Nephron (organoid): ENCODE measurements around the gene ILF2.

Experiments used
- H3K27ac Mint-ChIP-seq, 3 experiments: 2 replicates each; pipeline ENCODE4 v1.8.0; 2020; ENCODE audit warnings: mixed read lengths in 3 of 3, mild to moderate bottlenecking in 2 of 3, moderate library complexity in 1 of 3
- H3K27me3 Mint-ChIP-seq: 2 replicates; pipeline ENCODE4 v1.8.0; 2021; ENCODE audit warnings: low read depth, mild to moderate bottlenecking, moderate library complexity, mixed read lengths
- H3K36me3 Mint-ChIP-seq: 2 replicates; pipeline ENCODE4 v1.8.0; 2020; ENCODE audit warnings: low read depth, mixed read lengths
- H3K4me1 Mint-ChIP-seq: 2 replicates; pipeline ENCODE4 v1.8.0; 2020; ENCODE audit warnings: mixed read lengths
- H3K4me3 Mint-ChIP-seq, 3 experiments: 2 replicates each; pipeline ENCODE4 v1.8.0; 2020; ENCODE audit warnings: mild to moderate bottlenecking in 3 of 3, mixed read lengths in 3 of 3, moderate library complexity in 2 of 3
- H3K9me3 Mint-ChIP-seq: 2 replicates; pipeline ENCODE4 v1.8.0; 2020; ENCODE audit warnings: mixed read lengths
- TF ChIP-seq, protein P1 (sequence below), 3 experiments: fragments of 200-600 bp; sonication (generic); IDR thresholded peaks; one replicate each; pipeline ENCODE4 v1.5.0; 2021; ENCODE audit warnings: antibody characterized with exemption in 3 of 3; ENCODE audit not compliant: unreplicated experiment in 3 of 3

Gene ILF2

DNA sequence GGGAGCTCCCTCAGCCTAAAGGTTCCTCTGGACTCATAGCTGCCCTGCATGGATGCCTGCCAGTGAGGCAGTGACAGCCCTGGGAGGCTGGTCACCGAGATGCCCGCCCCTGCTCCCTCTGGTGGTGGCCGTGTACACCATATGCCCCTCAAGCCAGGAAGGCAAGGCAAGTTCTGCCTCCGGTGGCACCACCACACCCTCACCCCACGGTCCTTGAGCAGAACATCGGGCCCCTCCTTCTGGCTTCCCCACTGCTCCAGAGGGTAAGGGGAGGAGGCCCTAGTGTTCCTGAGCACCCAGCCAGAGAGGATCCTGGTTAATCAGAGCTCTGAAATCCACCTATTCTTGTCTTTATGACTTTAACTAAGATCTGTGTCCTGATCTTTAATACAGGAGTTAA is 53.1 kb downstream of the ILF2 start:
- H3K4me1 Mint-ChIP-seq = peaks cover 27% of the 10 kb centered on the region
- no peaks in the 10 kb centered on the region for H3K27me3 Mint-ChIP-seq
- H3K9me3 Mint-ChIP-seq = no peaks in the 10 kb centered on the region
- peak overlapping the region in 2 of 3 experiments; percentile 66 to 74 for H3K27ac Mint-ChIP-seq
- TF ChIP-seq, protein P1, sequence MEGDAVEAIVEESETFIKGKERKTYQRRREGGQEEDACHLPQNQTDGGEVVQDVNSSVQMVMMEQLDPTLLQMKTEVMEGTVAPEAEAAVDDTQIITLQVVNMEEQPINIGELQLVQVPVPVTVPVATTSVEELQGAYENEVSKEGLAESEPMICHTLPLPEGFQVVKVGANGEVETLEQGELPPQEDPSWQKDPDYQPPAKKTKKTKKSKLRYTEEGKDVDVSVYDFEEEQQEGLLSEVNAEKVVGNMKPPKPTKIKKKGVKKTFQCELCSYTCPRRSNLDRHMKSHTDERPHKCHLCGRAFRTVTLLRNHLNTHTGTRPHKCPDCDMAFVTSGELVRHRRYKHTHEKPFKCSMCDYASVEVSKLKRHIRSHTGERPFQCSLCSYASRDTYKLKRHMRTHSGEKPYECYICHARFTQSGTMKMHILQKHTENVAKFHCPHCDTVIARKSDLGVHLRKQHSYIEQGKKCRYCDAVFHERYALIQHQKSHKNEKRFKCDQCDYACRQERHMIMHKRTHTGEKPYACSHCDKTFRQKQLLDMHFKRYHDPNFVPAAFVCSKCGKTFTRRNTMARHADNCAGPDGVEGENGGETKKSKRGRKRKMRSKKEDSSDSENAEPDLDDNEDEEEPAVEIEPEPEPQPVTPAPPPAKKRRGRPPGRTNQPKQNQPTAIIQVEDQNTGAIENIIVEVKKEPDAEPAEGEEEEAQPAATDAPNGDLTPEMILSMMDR (IDR thresholded peaks at IDR 0.05; ENCODE audit: unreplicated experiment in 3 of 3) = peak; percentile 28 to 48 (median 35)
- peaks cover 27% of the 10 kb centered on the region for H3K36me3 Mint-ChIP-seq
- no peak overlapping the region for H3K4me3 Mint-ChIP-seq

- Mint-ChIP-seq H3K4me1 (peaks cover 34% of the 10 kb centered on the region), H3K36me3 (peaks cover 21% of the 10 kb centered on the region), H3K9me3 (no peaks in the 10 kb centered on the region), H3K27me3 (no peaks in the 10 kb centered on the region), H3K4me3 (no peak overlapping the region), H3K27ac (peak overlapping the region; percentile 66 to 88 (median 74))
- TF ChIP-seq, protein P1 (IDR thresholded peaks at IDR 0.05; ENCODE audit: unreplicated experiment in 3 of 3) = no peak
These were observed 53.9 kb downstream of the ILF2 start for GRCh38 chr1:153616917-153617311.

GRCh38 chr1:153616144-153616916 is 54.5 kb downstream of the ILF2 start, which contains the start of gene S100A14:
S100A14 (minus strand) TSS chr1:153616325; CDS start chr1:153615858, 467 bp downstream.
- peaks cover 40% of the 10 kb centered on the region for H3K4me1 Mint-ChIP-seq
- no peaks in the 10 kb centered on the region for H3K27me3 Mint-ChIP-seq
- H3K27ac Mint-ChIP-seq = peak within 1 kb of the TSS; percentile 66 to 88 (median 74)
- peaks cover 21% of the 10 kb centered on the region for H3K36me3 Mint-ChIP-seq
- TF ChIP-seq, protein P1 (IDR thresholded peaks at IDR 0.05; ENCODE audit: unreplicated experiment in 3 of 3) = no peak
- H3K4me3 Mint-ChIP-seq = peak within 1 kb of the TSS in 2 of 3 experiments; percentile 38 to 44
- no peaks in the 10 kb centered on the region for H3K9me3 Mint-ChIP-seq

- H3K36me3 Mint-ChIP-seq = peaks cover 17% of the 10 kb centered on the region
- TF ChIP-seq, protein P1 (IDR thresholded peaks at IDR 0.05; ENCODE audit: unreplicated experiment in 3 of 3) = no peak
- H3K9me3 Mint-ChIP-seq = no peaks in the 10 kb centered on the region
- H3K4me1 Mint-ChIP-seq = peaks cover 42% of the 10 kb centered on the region
- H3K27me3 Mint-ChIP-seq = no peaks in the 10 kb centered on the region
- H3K4me3 Mint-ChIP-seq = no peak overlapping the region
- H3K27ac Mint-ChIP-seq = peak overlapping the region in 2 of 3 experiments; percentile 66 to 88
These were observed 55.4 kb downstream of the ILF2 start for GRCh38 chr1:153615406-153615805.

DNA sequence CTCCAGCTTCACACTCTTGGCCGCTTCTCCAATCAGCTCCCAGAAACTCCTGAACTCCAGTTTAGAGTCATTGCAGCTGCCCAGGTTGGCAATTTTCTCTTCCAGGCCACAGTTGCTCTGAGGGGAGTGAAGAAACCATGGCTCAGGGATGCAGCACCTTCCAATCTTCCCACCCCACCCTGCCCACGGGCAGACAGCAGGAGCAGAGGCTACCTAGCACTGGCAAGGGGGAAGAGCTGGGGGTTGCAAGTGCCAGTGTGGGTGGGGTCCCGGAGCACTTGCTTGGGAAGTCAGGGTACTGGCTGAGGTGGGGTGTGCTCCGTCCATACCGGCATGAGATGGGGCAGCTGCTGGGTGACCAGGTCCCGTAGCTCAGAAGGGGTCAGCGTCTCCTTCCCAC is 55.9 kb downstream of the ILF2 start:
- Mint-ChIP-seq H3K36me3 (peaks cover 12% of the 10 kb centered on the region), H3K9me3 (no peaks in the 10 kb centered on the region), H3K4me3 (peak overlapping the region in 2 of 3 experiments; percentile 23 to 61), H3K27me3 (no peaks in the 10 kb centered on the region), H3K27ac (peak overlapping the region; percentile 62 to 90 (median 90)), H3K4me1 (peaks cover 46% of the 10 kb centered on the region)
- TF ChIP-seq, protein P1 (IDR thresholded peaks at IDR 0.05; ENCODE audit: unreplicated experiment in 3 of 3) = no peak
